ENCODE results near the gene C16orf95.

The C16orf95 gene

GRCh38 chr16:87311387-87311786 is 5.8 kb downstream of the C16orf95 start:
- no peak for DNase-seq

GRCh38 chr16:87310610-87311009 is 6.6 kb downstream of the C16orf95 start:
- no peak for DNase-seq

- DNase-seq, result no peak
Observed at GRCh38 chr16:87309620-87310525, 7.3 kb downstream of the C16orf95 start.

- DNase-seq, result no peak
Observed at GRCh38 chr16:87308826-87309225, 8.4 kb downstream of the C16orf95 start.

- no peak for DNase-seq
Observed at GRCh38 chr16:87306516-87306915, 10.7 kb downstream of the C16orf95 start.

GRCh38 chr16:87305505-87306391 is 11.4 kb downstream of the C16orf95 start:
- DNase-seq, result no peak

GRCh38 chr16:87304951-87305350 is 12.2 kb downstream of the C16orf95 start:
- DNase-seq, result no peak

GRCh38 chr16:87303962-87304521 is 13.2 kb downstream of the C16orf95 start:
- DNase-seq, result no peak

GRCh38 chr16:87303431-87303930 is 13.7 kb downstream of the C16orf95 start:
- DNase-seq, result no peak

- DNase-seq, result no peak
Observed at GRCh38 chr16:87298857-87299465, 18.2 kb downstream of the C16orf95 start.

GRCh38 chr16:87297918-87298631 is 19.1 kb downstream of the C16orf95 start:
- DNase-seq, result no peak

GRCh38 chr16:87297407-87297806 is 19.8 kb downstream of the C16orf95 start:
- no peak for DNase-seq

GRCh38 chr16:87295661-87296531 is 21.3 kb downstream of the C16orf95 start:
- DNase-seq, result no peak

- DNase-seq, result no peak
Observed at GRCh38 chr16:87295259-87295658, 21.9 kb downstream of the C16orf95 start.

- DNase-seq, result no peak
Observed at GRCh38 chr16:87293990-87294389, 23.2 kb downstream of the C16orf95 start.

GRCh38 chr16:87291944-87292343 is 25.2 kb downstream of the C16orf95 start:
- DNase-seq, result no peak

- no peak for DNase-seq
Observed at GRCh38 chr16:87288753-87289362, 28.3 kb downstream of the C16orf95 start.

- no peak for DNase-seq
Observed at GRCh38 chr16:87286839-87287626, 30.2 kb downstream of the C16orf95 start.

GRCh38 chr16:87284183-87284582 is 33.0 kb downstream of the C16orf95 start:
- no peak for DNase-seq
